ENCODE measurements around the gene PRRC2B. TPM values are rescaled to one million over a fixed set of nuclear protein-coding genes. Genes with fewer than 3 reads are reported as not detected.

The PRRC2B gene
- total and polyA plus RNA-seq, 7 donors = 10.8 to 98.6 (median 65.3) TPM

DNA sequence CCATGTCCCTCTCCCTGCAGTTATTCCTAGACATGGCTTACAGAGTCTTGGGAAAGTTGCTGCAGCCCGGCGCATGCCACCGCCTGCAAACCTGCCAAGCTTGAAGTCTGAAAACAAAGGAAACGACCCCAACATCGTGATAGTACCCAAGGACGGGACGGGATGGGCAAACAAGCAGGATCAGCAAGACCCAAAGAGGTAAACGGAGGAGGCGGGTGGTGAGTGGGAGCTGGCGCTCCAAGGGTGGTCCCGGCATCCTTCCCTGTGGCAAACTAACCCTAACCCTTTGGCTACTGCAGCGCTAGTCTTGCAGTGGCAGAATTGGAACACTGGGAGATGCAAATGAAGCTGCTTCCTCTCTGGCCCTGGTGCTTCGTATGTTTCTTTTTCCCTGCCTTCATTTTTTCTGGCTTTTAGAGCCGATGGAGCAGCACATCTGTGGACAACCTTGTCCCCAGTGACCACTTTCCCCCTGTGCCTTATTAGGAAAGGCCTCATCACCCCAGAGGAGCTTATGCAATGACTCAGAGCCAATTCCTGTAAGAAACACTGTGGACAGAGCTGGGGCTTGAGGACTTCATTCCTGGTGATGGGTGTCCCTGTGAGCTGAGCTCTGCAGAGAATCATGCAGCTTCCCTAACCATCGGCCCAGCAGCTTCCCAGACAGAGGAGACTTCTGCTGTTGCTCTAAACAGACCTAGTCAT, 38.9 kb downstream of the PRRC2B start:
- H3K36me3 ChIP-seq = peaks cover 18 to 52% (median 23%) of the 10 kb centered on the region in 4 donors
- H3K27me3 ChIP-seq = no peaks in the 10 kb centered on the region
- no peak overlapping the region for H3K4me3 ChIP-seq
- H3K27ac ChIP-seq = peak overlapping the region; percentile 19 to 77 (median 68)
- peaks cover 0 to 47% (median 40%) of the 10 kb centered on the region in 4 donors for H3K4me1 ChIP-seq
- DNase-seq = peak; percentile 39
- intact Hi-C loops (cut with DNase I) = loop anchor here (5.0 kb wide), 1 partner anchor 65 kb away; no protein-coding TSS in a partner anchor
- H3K9me3 ChIP-seq = no peaks in the 10 kb centered on the region
- WGBS, 2 donors = 87% methylated on average over 15 of the region's 15 CpGs
- TF ChIP-seq EP300 (IDR thresholded peaks at IDR 0.05) (no peak), POLR2AphosphoS5 (IDR thresholded peaks at IDR 0.05) (no peak), POLR2A (IDR thresholded peaks at IDR 0.05) (no peak)
- TF ChIP-seq, protein P1, sequence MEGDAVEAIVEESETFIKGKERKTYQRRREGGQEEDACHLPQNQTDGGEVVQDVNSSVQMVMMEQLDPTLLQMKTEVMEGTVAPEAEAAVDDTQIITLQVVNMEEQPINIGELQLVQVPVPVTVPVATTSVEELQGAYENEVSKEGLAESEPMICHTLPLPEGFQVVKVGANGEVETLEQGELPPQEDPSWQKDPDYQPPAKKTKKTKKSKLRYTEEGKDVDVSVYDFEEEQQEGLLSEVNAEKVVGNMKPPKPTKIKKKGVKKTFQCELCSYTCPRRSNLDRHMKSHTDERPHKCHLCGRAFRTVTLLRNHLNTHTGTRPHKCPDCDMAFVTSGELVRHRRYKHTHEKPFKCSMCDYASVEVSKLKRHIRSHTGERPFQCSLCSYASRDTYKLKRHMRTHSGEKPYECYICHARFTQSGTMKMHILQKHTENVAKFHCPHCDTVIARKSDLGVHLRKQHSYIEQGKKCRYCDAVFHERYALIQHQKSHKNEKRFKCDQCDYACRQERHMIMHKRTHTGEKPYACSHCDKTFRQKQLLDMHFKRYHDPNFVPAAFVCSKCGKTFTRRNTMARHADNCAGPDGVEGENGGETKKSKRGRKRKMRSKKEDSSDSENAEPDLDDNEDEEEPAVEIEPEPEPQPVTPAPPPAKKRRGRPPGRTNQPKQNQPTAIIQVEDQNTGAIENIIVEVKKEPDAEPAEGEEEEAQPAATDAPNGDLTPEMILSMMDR (IDR thresholded peaks at IDR 0.05) = no peak

DNA sequence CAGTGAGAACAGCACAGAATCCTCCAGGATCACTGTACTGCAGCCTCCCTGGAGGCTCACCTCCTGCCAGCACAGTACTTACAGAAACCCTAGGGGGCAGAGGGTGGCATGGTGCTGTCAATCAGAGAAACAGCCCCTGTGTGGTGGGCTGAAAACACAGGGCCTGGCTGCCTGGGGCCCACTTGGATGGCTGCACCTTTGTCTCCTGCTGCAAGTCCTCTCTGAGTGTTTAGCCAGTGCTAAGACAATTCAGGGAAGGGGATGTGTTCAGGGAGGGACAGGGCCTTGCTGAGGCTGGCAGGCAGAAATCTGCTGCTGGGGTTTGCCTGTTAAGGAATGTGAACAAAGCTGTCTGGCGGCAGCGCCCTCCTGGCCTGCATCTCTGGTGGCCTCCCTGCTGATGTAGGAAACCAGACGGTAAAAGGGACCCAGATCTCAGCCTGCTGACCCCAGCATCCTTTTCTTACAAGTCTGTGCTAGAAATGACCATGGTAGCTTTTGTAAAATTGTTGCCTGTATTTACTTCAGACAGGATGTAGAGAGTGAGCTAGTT, 39.5 kb downstream of the PRRC2B start:
- Histone ChIP-seq H3K9me3 (no peaks in the 10 kb centered on the region), H3K27me3 (no peaks in the 10 kb centered on the region), H3K4me3 (no peak overlapping the region), H3K4me1 (peaks cover 0 to 44% (median 39%) of the 10 kb centered on the region in 4 donors), H3K36me3 (peaks cover 20 to 58% (median 29%) of the 10 kb centered on the region in 4 donors), H3K27ac (peak overlapping the region; percentile 19 to 77 (median 68))
- TF ChIP-seq POLR2AphosphoS5 (IDR thresholded peaks at IDR 0.05) = no peak
- TF ChIP-seq EP300 (IDR thresholded peaks at IDR 0.05) = no peak
- TF ChIP-seq, protein P1 (IDR thresholded peaks at IDR 0.05) = no peak
- no peak for TF ChIP-seq POLR2A (IDR thresholded peaks at IDR 0.05)
- WGBS, 2 donors = 91 to 94% methylated on average over 3 of the region's 3 CpGs
- DNase-seq = peak; percentile 40
- intact Hi-C loops (cut with DNase I) = loop anchor here (5.0 kb wide), 1 partner anchor 66 kb away; no protein-coding TSS in a partner anchor

DNA sequence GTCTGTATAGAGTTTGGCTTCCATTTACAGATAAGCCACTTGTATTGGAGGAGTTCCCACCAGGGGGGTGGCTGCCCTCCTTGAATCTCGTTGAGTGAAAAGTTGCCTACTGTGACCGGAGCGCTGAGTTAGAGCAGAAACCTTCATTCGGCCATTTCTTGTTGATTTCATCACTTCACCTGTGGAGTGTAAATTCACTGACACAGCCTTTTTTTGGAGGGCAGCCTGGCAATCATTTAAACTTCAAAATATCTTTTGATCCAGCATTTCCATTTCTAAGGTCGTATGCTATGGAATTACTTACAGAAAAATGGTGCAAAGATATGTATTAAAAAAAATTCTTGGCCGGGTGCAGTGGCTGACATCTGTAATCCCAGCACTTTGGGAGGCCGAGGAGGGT, 40.8 kb downstream of the PRRC2B start:
- intact Hi-C loops (cut with DNase I) = loop anchor here (5.0 kb wide), 1 partner anchor 67 kb away; no protein-coding TSS in a partner anchor
- Histone ChIP-seq H3K9me3 (no peaks in the 10 kb centered on the region), H3K4me3 (no peak overlapping the region), H3K27me3 (no peaks in the 10 kb centered on the region), H3K27ac (peak overlapping the region in 1 of 4 donors; percentile 68), H3K4me1 (peaks cover 0 to 31% (median 28%) of the 10 kb centered on the region in 4 donors), H3K36me3 (peaks cover 33 to 71% (median 37%) of the 10 kb centered on the region in 4 donors)
- peak; percentile 28 for DNase-seq
- TF ChIP-seq, protein P1 (IDR thresholded peaks at IDR 0.05) = no peak
- TF ChIP-seq POLR2AphosphoS5 (IDR thresholded peaks at IDR 0.05) (no peak), POLR2A (IDR thresholded peaks at IDR 0.05) (no peak), EP300 (IDR thresholded peaks at IDR 0.05) (no peak)
- 87 to 89% methylated on average over 7 of the region's 7 CpGs for WGBS, 2 donors

DNA sequence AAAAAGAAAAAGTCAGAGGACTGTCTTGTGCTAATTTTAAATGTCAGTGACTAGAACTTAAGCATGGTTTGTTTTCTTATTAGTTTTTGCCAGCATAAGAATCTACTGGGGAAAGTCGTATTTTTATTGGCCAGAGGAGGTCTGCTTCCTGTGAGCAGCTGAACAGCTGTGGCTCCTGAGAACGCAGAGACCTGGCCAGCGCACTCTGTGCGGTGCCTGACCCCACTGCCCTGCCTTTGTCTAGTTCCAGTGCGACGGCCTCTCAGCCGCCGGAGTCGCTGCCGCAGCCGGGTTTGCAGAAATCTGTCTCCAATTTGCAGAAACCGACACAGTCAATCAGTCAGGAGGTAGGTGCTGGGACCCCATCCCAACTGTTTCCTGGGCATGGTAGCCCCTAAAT, 42.5 kb downstream of the PRRC2B start:
- peaks cover 36 to 88% (median 38%) of the 10 kb centered on the region in 4 donors for H3K36me3 ChIP-seq

More for the DNA sequence above, 42.5 kb downstream of the PRRC2B start:
- intact Hi-C loops (cut with DNase I) = no loop called here
- Histone ChIP-seq H3K4me1 (peaks cover 0 to 26% (median 22%) of the 10 kb centered on the region in 4 donors), H3K9me3 (no peaks in the 10 kb centered on the region), H3K27me3 (no peaks in the 10 kb centered on the region), H3K27ac (peak overlapping the region in 1 of 4 donors; percentile 12), H3K4me3 (no peak overlapping the region)
- peak; percentile 60 for DNase-seq
- TF ChIP-seq POLR2A (IDR thresholded peaks at IDR 0.05) = no peak
- TF ChIP-seq, protein P1 (IDR thresholded peaks at IDR 0.05) = no peak
- no peak for TF ChIP-seq EP300 (IDR thresholded peaks at IDR 0.05)
- TF ChIP-seq POLR2AphosphoS5 (IDR thresholded peaks at IDR 0.05) = no peak
- WGBS, 2 donors = 88 to 93% methylated on average over 12 of the region's 12 CpGs
